Transverse colon (tissue), 4 donors: Measurements from ENCODE around the gene MYOF.

Experiments
- CTCF ChIP-seq, 5 experiments: fragments of 200-600 bp in 3 of 5; fragments of 450-650 bp in 2 of 5; sonication (generic) in 3 of 5; IDR thresholded peaks; 1 replicate in 2 of 5; 2 replicates in 3 of 5; pipeline ENCODE4 v1.5.1; 2016 to 2017; ENCODE audit warnings: antibody characterized with exemption in 5 of 5, inconsistent platforms in 3 of 5, mild to moderate bottlenecking in 2 of 5, moderate library complexity in 1 of 5
- EP300 ChIP-seq: sonication (generic); formaldehyde crosslinking; IDR thresholded peaks from one replicate; pipeline ENCODE4 v1.6.1; 2017; ENCODE audit warnings: antibody characterized with exemption, low read depth
- POLR2A ChIP-seq: fragments of 450-650 bp; IDR thresholded peaks from one replicate; pipeline ENCODE4 v1.6.1; 2016; ENCODE audit warnings: antibody characterized with exemption, mild to moderate bottlenecking, moderate library complexity
- POLR2AphosphoS5 ChIP-seq, 3 donors: sonication (generic); formaldehyde crosslinking; IDR thresholded peaks; one replicate each; pipeline ENCODE4 v1.6.1; 2016; ENCODE audit warnings: antibody characterized with exemption in 3 of 3

- no peak for TF ChIP-seq CTCF (IDR thresholded peaks at IDR 0.05)
- TF ChIP-seq POLR2AphosphoS5 (IDR thresholded peaks at IDR 0.05), result no peak
- no peak for TF ChIP-seq EP300
- TF ChIP-seq POLR2A, result no peak
Observed at GRCh38 chr10:93271347-93271746, 210.8 kb downstream of the MYOF start.
